H1 (cell line): ENCODE data around the gene CLEC18C. TPM values are rescaled to one million over a fixed set of nuclear protein-coding genes. Genes with fewer than 3 reads are reported as not detected.
"Not testable (repeated sequence)": the region's sequence is repeated elsewhere in the genome, so short reads cannot be mapped to it uniquely, and the experiment has no call there.

ENCODE experiments used
- CTCF ChIA-PET: fragments of 300-600 bp; sonication (Branson Sonifier 250); formaldehyde crosslinking; loops from one replicate; lab custom pipeline; 2021; ENCODE audit not compliant: partially characterized antibody; lab: Charles Lee
- POLR2A ChIA-PET: fragments of 300-600 bp; sonication (Branson Sonifier 250); formaldehyde crosslinking; loops from one replicate; lab custom pipeline; 2021; ENCODE audit warnings: inconsistent platforms; ENCODE audit not compliant: partially characterized antibody; lab: Charles Lee
- DNase-seq, 2 experiments: peaks; one replicate each; pipeline versions ENCODE4 v3.0.0 to v3.0.0-alpha.2; 2010 to 2022; ENCODE audit warnings: low spot score in 2 of 2, low read depth in 1 of 2, mixed read lengths in 1 of 2
- FAIRE-seq: peaks from 2 replicates; lab custom pipeline; 2011; peaks lifted over from hg19 to GRCh38; lab: Jason Lieb, UNC
- H2AFZ ChIP-seq: 2 replicates; pipeline ENCODE4 v1.8.1; 2012; ENCODE audit warnings: low read length, inconsistent platforms
- H2AK5ac ChIP-seq: 2 replicates; pipeline ENCODE4 v1.6.1; 2013; ENCODE audit warnings: low read depth, low read length
- H2BK120ac ChIP-seq: replicated peaks from 2 replicates; pipeline ENCODE3; 2013; ENCODE audit warnings: low read depth, low read length, inconsistent platforms
- H2BK12ac ChIP-seq: 2 replicates; pipeline ENCODE4 v1.6.1; 2013; ENCODE audit warnings: low read depth, low read length
- H2BK15ac ChIP-seq: 2 replicates; pipeline ENCODE4 v1.6.1; 2013; ENCODE audit warnings: low read length
- H2BK20ac ChIP-seq: 2 replicates; pipeline ENCODE4 v1.6.1; 2013; ENCODE audit warnings: low read length
- H2BK5ac ChIP-seq: 2 replicates; pipeline ENCODE4 v1.6.1; 2013; ENCODE audit warnings: low read depth, low read length
- H3K14ac ChIP-seq: 2 replicates; pipeline ENCODE4 v1.6.1; 2013; ENCODE audit warnings: inconsistent platforms; ENCODE audit not compliant: insufficient read length
- H3K18ac ChIP-seq: 2 replicates; pipeline ENCODE4 v1.6.1; 2013; ENCODE audit warnings: low read length; ENCODE audit errors: extremely low read depth
- H3K23ac ChIP-seq: 2 replicates; pipeline ENCODE4 v1.6.1; 2013; ENCODE audit warnings: inconsistent platforms; ENCODE audit not compliant: insufficient read length
- H3K23me2 ChIP-seq: 2 replicates; pipeline ENCODE4 v1.6.1; 2013; ENCODE audit warnings: low read depth, low read length
- H3K27ac ChIP-seq: 2 replicates; pipeline ENCODE4 v1.6.1; 2011; ENCODE audit warnings: low read depth, low read length, inconsistent platforms
- H3K27me3 ChIP-seq, 4 experiments: replicated peaks in 1 of 4; 1 replicate in 1 of 4; 2 replicates in 3 of 4; pipeline versions ENCODE4 v1.6.1 to v1.8.1; 2011 to 2013; ENCODE audit warnings: low read length in 3 of 4, mild to moderate bottlenecking in 3 of 4, inconsistent platforms in 2 of 4, mixed read lengths in 2 of 4, moderate library complexity in 1 of 4; ENCODE audit not compliant: control insufficient read depth in 3 of 4, insufficient read depth in 3 of 4; ENCODE audit errors: extremely low read depth in 1 of 4
- H3K36me3 ChIP-seq, 4 experiments: 2 replicates each; pipeline versions ENCODE4 v1.6.1 to v1.8.1; 2011 to 2013; ENCODE audit warnings: mild to moderate bottlenecking in 4 of 4, low read length in 3 of 4, moderate library complexity in 2 of 4, control low read depth in 1 of 4, inconsistent platforms in 1 of 4; ENCODE audit not compliant: insufficient read depth in 4 of 4, control insufficient read depth in 2 of 4
- H3K4ac ChIP-seq: replicated peaks from 2 replicates; pipeline ENCODE3; 2013; ENCODE audit warnings: low read length, low read depth, mixed read lengths, inconsistent platforms; ENCODE audit not compliant: insufficient read length
- H3K4me1 ChIP-seq, 4 experiments: replicated peaks in 1 of 4; 1 replicate in 1 of 4; 2 replicates in 3 of 4; pipeline versions ENCODE4 v1.6.1 to v1.8.1; 2011 to 2013; ENCODE audit warnings: low read length in 3 of 4, inconsistent platforms in 2 of 4, mixed read lengths in 1 of 4; ENCODE audit not compliant: insufficient read depth in 4 of 4, control insufficient read depth in 3 of 4
- H3K4me2 ChIP-seq, 2 experiments: 2 replicates each; pipeline versions ENCODE4 v1.6.1 to v1.8.1; 2011 to 2013; ENCODE audit warnings: low read depth in 2 of 2, low read length in 2 of 2, control low read depth in 1 of 2, inconsistent platforms in 1 of 2, mild to moderate bottlenecking in 1 of 2; ENCODE audit not compliant: insufficient read depth in 1 of 2
- H3K4me3 ChIP-seq, 4 experiments: fragments of 200-600, 300-600 bp in 1 of 4; sonication (generic), shearing (Covaris generic), sonication (Bioruptor Twin) in 1 of 4; 2 replicates each; pipeline versions ENCODE4 v1.5.1 to v1.8.1; 2011 to 2016; ENCODE audit warnings: low read length in 4 of 4, low read depth in 3 of 4, control low read depth in 2 of 4, inconsistent platforms in 2 of 4, mild to moderate bottlenecking in 2 of 4, mixed read lengths in 1 of 4, moderate library complexity in 1 of 4; ENCODE audit not compliant: insufficient read depth in 2 of 4; ENCODE audit errors: extremely low read depth in 1 of 4
- H3K56ac ChIP-seq: replicated peaks from 2 replicates; pipeline ENCODE3; 2013; ENCODE audit warnings: low read depth, mild to moderate bottlenecking, mixed read lengths, low read length, inconsistent platforms; ENCODE audit not compliant: insufficient read length
- H3K79me1 ChIP-seq: 2 replicates; pipeline ENCODE4 v1.6.1; 2013; ENCODE audit warnings: low read depth, low read length, control low read depth
- H3K79me2 ChIP-seq, 2 experiments: 2 replicates each; pipeline versions ENCODE4 v1.6.1 to v1.8.1; 2012 to 2013; ENCODE audit warnings: low read length in 2 of 2, mild to moderate bottlenecking in 2 of 2, inconsistent platforms in 1 of 2; ENCODE audit not compliant: insufficient read depth in 2 of 2, control insufficient read depth in 1 of 2
- H3K9ac ChIP-seq, 4 experiments: replicated peaks in 1 of 4; 1 replicate in 1 of 4; 2 replicates in 3 of 4; pipeline versions ENCODE4 v1.6.1 to v1.8.1; 2011 to 2013; ENCODE audit warnings: low read depth in 3 of 4, low read length in 3 of 4, control low read depth in 2 of 4, mild to moderate bottlenecking in 2 of 4, moderate library complexity in 2 of 4, inconsistent platforms in 1 of 4; ENCODE audit errors: extremely low read depth in 1 of 4
- H3K9me3 ChIP-seq, 2 experiments: 2 replicates each; pipeline versions ENCODE4 v1.6.1 to v1.8.1; 2012 to 2013; ENCODE audit warnings: mild to moderate bottlenecking in 2 of 2, moderate library complexity in 2 of 2, control low read depth in 1 of 2, inconsistent platforms in 1 of 2, low read depth in 1 of 2, low read length in 1 of 2, mixed read lengths in 1 of 2; ENCODE audit not compliant: insufficient read depth in 2 of 2
- H4K20me1 ChIP-seq, 2 experiments: replicated peaks in 1 of 2; 2 replicates each; pipeline versions ENCODE3 to v1.8.1; 2011 to 2013; ENCODE audit warnings: inconsistent platforms in 2 of 2, low read length in 2 of 2, mild to moderate bottlenecking in 1 of 2; ENCODE audit not compliant: insufficient read depth in 2 of 2, control insufficient read depth in 1 of 2
- H4K5ac ChIP-seq: 2 replicates; pipeline ENCODE4 v1.6.1; 2013; ENCODE audit warnings: low read length, low read depth, mixed read lengths, inconsistent platforms; ENCODE audit not compliant: insufficient read length
- H4K8ac ChIP-seq: 2 replicates; pipeline ENCODE4 v1.8.0; 2013; ENCODE audit warnings: mild to moderate bottlenecking, moderate library complexity, low read length, inconsistent platforms; ENCODE audit not compliant: insufficient read depth; ENCODE audit errors: extremely low read depth
- H4K91ac ChIP-seq: replicated peaks from 2 replicates; pipeline ENCODE3; 2013; ENCODE audit warnings: low read length, mixed read lengths, inconsistent platforms; ENCODE audit not compliant: insufficient read length
- WGBS, 2 experiments: shearing (Covaris generic) in 1 of 2; methylation state at CpG; one replicate each; pipeline versions ENCODE4 v1.1.6 to v1.1.7; 2013 to 2015; ENCODE audit warnings: low lambda C conversion rate in 2 of 2, mixed read lengths in 2 of 2, inconsistent platforms in 1 of 2, low coverage in 1 of 2, missing lambda C conversion rate in 1 of 2; ENCODE audit not compliant: insufficient replicate concordance in 2 of 2, insufficient coverage in 1 of 2, insufficient read length in 1 of 2; ENCODE audit errors: extremely low coverage in 1 of 2, missing lambda C conversion rate in 1 of 2; 5-methylcytosine and 5-hydroxymethylcytosine counted together
- polyA plus RNA-seq, 7 experiments: library from polyadenylated mRNA; depleted of rRNA in 3 of 7; stranded (reverse) in 5 of 7; unstranded in 2 of 7; fragments of >200 nt in 5 of 7; fragments of 200-250 nt in 2 of 7; gene quantifications; 1 replicate in 5 of 7; 2 replicates in 1 of 7; 4 replicates in 1 of 7; pipeline versions ENCODE4 v1.2.1 to v1.2.3, GENCODE V29; 2011 to 2013; ENCODE audit warnings: missing spikeins in 2 of 7, mixed read lengths in 2 of 7
- total RNA-seq: library from RNA; stranded (reverse); fragmentation: NEBNext Ultra II Directional; extraction: Animal tissue kit (Norgen Biotek cat#: 25700); gene quantifications from 2 replicates; pipeline ENCODE4 v1.2.1, GENCODE V29; 2021

Gene CLEC18C
- total and polyA plus RNA-seq, 2 of the 8 experiments (the other 6 are each of a cell fraction or from before 2014, with no cell fraction given) = 0.11 TPM; not detected in 1

DNA sequence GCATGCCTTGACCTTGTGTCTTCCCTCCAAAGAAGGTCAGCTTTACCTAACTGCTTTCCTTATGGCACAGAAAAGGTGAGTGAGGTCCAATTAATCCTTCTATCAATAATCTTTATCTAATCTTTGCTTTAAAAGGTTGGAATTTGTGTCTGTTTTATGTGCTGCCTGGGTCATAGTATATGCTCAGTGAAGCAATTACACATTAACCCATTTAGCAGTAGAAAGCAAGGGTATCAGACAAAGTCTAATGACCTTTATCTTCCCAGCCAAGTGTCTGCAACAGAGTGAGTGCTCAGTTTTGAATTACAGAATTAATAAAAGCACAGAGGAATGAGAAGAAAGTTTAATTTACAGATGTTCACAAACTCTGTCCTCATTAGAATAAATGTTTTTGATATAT, 52.4 kb downstream of the CLEC18C start:
- POLR2A ChIA-PET, H3K56ac ChIP-seq, CTCF ChIA-PET, H3K18ac ChIP-seq, H4K20me1 ChIP-seq, H3K9ac ChIP-seq, H3K4me1 ChIP-seq, H2BK12ac ChIP-seq, H3K27ac ChIP-seq, H4K8ac ChIP-seq, H3K4ac ChIP-seq, FAIRE-seq, H2BK15ac ChIP-seq, H3K4me2 ChIP-seq, H3K9me3 ChIP-seq, H3K23ac ChIP-seq, H4K91ac ChIP-seq, H3K79me2 ChIP-seq, DNase-seq, H3K23me2 ChIP-seq, H2BK120ac ChIP-seq, H2BK20ac ChIP-seq, H3K79me1 ChIP-seq, H3K4me3 ChIP-seq, H2AFZ ChIP-seq, H3K14ac ChIP-seq, H4K5ac ChIP-seq, H2BK5ac ChIP-seq, H2AK5ac ChIP-seq, H3K27me3 ChIP-seq: not testable (repeated sequence)
- peaks cover 0 to 14% (median 2%) of the 10 kb centered on the region in 4 experiments; a peak in 3 of 8 replicates for H3K36me3 ChIP-seq

DNA sequence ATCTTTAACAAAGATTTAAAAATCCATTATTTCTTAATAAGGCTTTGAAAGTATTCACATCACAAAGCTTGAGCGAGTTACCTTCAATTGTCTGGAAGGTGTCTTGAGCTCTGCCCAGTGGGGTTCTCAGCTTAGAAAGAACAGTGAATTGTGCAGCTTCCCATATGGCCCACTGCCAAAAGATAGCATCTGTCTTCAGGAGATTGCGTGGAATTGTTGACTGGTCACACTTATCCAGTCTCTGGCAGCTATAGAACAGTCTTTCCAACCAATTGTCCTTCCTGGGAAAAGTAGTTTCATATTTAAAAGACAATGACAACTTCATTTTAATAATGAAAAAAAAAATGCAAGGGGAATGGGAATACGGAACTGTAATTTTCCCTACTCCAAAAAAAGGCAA, 58.2 kb downstream of the CLEC18C start:
- H3K4ac ChIP-seq, FAIRE-seq, H3K79me2 ChIP-seq, CTCF ChIA-PET, H3K27ac ChIP-seq, H3K36me3 ChIP-seq, H2BK20ac ChIP-seq, H3K9me3 ChIP-seq, H3K4me2 ChIP-seq, H2BK15ac ChIP-seq, H3K23me2 ChIP-seq, H3K4me1 ChIP-seq, H2AK5ac ChIP-seq, H2BK120ac ChIP-seq, DNase-seq, H2BK5ac ChIP-seq, H3K9ac ChIP-seq, H2BK12ac ChIP-seq, H3K27me3 ChIP-seq, H4K5ac ChIP-seq, H3K14ac ChIP-seq, H4K91ac ChIP-seq, H3K79me1 ChIP-seq, H3K18ac ChIP-seq, H4K8ac ChIP-seq, H3K23ac ChIP-seq, H4K20me1 ChIP-seq, H3K56ac ChIP-seq, POLR2A ChIA-PET, H3K4me3 ChIP-seq, H2AFZ ChIP-seq: not testable (repeated sequence)
- WGBS, 2 experiments = 97% methylated on average over 2 of the region's 3 CpGs; no CpG with 5 or more reads in 1 of the 2 experiments
